ENCODE results near the gene ATF4.

The ATF4 gene

DNA sequence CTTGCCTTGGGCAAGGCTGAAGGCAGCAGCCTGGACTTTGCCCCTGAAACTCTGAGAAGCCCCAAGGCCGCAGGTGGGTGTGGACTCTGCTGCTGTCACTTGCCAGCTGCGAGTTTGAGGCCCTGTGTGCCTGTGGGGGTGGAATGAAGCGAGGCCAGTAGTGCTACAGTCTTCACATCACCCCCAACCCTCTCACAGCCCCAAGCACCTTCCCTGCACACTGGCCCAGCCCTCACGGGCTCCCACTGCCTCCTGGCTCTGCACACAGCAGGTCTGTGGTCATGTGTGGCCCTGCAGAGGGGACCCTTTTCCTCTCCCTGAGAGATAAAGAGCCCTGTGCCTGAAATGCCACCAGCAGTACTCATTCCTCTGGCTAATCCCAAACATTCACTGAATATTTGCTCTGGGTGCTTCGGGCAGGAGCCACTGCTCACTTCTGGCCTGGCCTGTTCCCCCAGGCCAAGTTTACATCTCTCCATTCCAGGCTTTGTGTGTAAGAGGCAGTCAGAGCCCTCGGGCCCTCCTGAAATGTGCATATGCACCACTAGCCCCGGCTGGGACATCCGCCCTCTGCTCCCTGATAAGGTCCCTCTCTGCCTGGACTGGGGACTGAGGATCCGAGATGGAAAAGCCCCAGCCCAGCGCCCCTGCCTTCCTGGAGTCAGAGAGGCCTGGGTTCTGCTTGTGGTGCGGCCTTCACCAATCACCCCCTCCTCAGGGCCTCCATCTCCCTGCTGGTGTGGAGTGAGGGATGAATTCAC is 45.8 kb upstream of the ATF4 start:
- TF ChIP-seq, protein P1, sequence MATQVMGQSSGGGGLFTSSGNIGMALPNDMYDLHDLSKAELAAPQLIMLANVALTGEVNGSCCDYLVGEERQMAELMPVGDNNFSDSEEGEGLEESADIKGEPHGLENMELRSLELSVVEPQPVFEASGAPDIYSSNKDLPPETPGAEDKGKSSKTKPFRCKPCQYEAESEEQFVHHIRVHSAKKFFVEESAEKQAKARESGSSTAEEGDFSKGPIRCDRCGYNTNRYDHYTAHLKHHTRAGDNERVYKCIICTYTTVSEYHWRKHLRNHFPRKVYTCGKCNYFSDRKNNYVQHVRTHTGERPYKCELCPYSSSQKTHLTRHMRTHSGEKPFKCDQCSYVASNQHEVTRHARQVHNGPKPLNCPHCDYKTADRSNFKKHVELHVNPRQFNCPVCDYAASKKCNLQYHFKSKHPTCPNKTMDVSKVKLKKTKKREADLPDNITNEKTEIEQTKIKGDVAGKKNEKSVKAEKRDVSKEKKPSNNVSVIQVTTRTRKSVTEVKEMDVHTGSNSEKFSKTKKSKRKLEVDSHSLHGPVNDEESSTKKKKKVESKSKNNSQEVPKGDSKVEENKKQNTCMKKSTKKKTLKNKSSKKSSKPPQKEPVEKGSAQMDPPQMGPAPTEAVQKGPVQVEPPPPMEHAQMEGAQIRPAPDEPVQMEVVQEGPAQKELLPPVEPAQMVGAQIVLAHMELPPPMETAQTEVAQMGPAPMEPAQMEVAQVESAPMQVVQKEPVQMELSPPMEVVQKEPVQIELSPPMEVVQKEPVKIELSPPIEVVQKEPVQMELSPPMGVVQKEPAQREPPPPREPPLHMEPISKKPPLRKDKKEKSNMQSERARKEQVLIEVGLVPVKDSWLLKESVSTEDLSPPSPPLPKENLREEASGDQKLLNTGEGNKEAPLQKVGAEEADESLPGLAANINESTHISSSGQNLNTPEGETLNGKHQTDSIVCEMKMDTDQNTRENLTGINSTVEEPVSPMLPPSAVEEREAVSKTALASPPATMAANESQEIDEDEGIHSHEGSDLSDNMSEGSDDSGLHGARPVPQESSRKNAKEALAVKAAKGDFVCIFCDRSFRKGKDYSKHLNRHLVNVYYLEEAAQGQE (IDR thresholded peaks at IDR 0.05; ENCODE audit: insufficient read depth in 1 of 2, low read depth in 2 of 2, low read length in 2 of 2): no peak
- no peak for TF ChIP-seq FOXP2 (optimal IDR thresholded peaks at IDR 0.05; ENCODE audit: borderline replicate concordance, extremely low read depth, extremely low read length, insufficient read depth)
- no peak for TF ChIP-seq SIN3A (IDR thresholded peaks at IDR 0.05; ENCODE audit: borderline replicate concordance, insufficient read depth, low read length)
- no peak for TF ChIP-seq TAF1 (IDR thresholded peaks at IDR 0.05; ENCODE audit: borderline replicate concordance, insufficient read depth, low read length)
- TF ChIP-seq POLR2AphosphoS5 (IDR thresholded peaks at IDR 0.05; ENCODE audit: low read depth, low read length): no peak

- TF ChIP-seq, protein P1 (IDR thresholded peaks at IDR 0.05; ENCODE audit: insufficient read depth in 1 of 2, low read depth in 2 of 2, low read length in 2 of 2): no peak
- TF ChIP-seq SIN3A (IDR thresholded peaks at IDR 0.05; ENCODE audit: borderline replicate concordance, insufficient read depth, low read length) (no peak), FOXP2 (optimal IDR thresholded peaks at IDR 0.05; ENCODE audit: borderline replicate concordance, extremely low read depth, extremely low read length, insufficient read depth) (no peak), POLR2AphosphoS5 (IDR thresholded peaks at IDR 0.05; ENCODE audit: low read depth, low read length) (no peak), TAF1 (IDR thresholded peaks at IDR 0.05; ENCODE audit: borderline replicate concordance, insufficient read depth, low read length) (no peak)
These were observed 45.0 kb upstream of the ATF4 start for GRCh38 chr22:39475337-39475736.

GRCh38 chr22:39475902-39476301 is 44.5 kb upstream of the ATF4 start:
- TF ChIP-seq POLR2AphosphoS5 (IDR thresholded peaks at IDR 0.05; ENCODE audit: low read depth, low read length) (no peak), TAF1 (IDR thresholded peaks at IDR 0.05; ENCODE audit: borderline replicate concordance, insufficient read depth, low read length) (no peak), SIN3A (IDR thresholded peaks at IDR 0.05; ENCODE audit: borderline replicate concordance, insufficient read depth, low read length) (no peak), FOXP2 (optimal IDR thresholded peaks at IDR 0.05; ENCODE audit: borderline replicate concordance, extremely low read depth, extremely low read length, insufficient read depth) (no peak)
- TF ChIP-seq, protein P1 (IDR thresholded peaks at IDR 0.05; ENCODE audit: insufficient read depth in 1 of 2, low read depth in 2 of 2, low read length in 2 of 2): no peak

DNA sequence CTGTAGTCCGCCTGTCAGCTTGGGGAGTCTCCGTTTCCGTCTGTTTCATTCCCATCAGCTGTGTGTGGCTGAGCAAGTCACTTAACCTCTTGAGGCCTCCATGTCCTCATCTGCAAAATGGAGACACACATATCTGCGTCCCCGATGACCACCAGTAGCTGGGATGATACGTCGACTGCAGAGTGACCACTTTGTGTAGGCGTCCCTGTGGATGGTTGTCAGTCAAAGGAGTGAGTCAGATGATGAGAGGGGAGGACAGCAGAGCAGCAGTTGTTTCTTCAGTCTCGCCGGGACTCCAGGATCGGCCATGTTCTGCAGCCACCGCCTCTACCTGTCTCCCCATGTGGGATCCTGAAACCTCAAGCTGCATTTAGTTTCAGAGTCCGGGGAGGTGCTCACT is 43.7 kb upstream of the ATF4 start:
- TF ChIP-seq, protein P1 (IDR thresholded peaks at IDR 0.05; ENCODE audit: insufficient read depth in 1 of 2, low read depth in 2 of 2, low read length in 2 of 2): no peak
- TF ChIP-seq TAF1 (IDR thresholded peaks at IDR 0.05; ENCODE audit: borderline replicate concordance, insufficient read depth, low read length): no peak
- no peak for TF ChIP-seq SIN3A (IDR thresholded peaks at IDR 0.05; ENCODE audit: borderline replicate concordance, insufficient read depth, low read length)
- no peak for TF ChIP-seq FOXP2 (optimal IDR thresholded peaks at IDR 0.05; ENCODE audit: borderline replicate concordance, extremely low read depth, extremely low read length, insufficient read depth)
- TF ChIP-seq POLR2AphosphoS5 (IDR thresholded peaks at IDR 0.05; ENCODE audit: low read depth, low read length): no peak
